Pulmonary artery endothelial cell (primary cell): Measurements from ENCODE around the gene GRAMD4. TPM values are rescaled to one million over a fixed set of nuclear protein-coding genes. Genes with fewer than 3 reads are reported as not detected.

Experiments used
- DNase-seq: peaks from one replicate; pipeline ENCODE4 v3.0.0-alpha.2; 2011; ENCODE audit warnings: low read depth, low spot score
- total RNA-seq: library from RNA; depleted of rRNA; stranded (reverse); fragments of >200 nt; gene quantifications from 2 replicates; pipeline ENCODE4 v1.2.3, GENCODE V29; 2014

The GRAMD4 gene
- total RNA-seq, 1 donor from 2014 or later: 21.0 TPM

DNA sequence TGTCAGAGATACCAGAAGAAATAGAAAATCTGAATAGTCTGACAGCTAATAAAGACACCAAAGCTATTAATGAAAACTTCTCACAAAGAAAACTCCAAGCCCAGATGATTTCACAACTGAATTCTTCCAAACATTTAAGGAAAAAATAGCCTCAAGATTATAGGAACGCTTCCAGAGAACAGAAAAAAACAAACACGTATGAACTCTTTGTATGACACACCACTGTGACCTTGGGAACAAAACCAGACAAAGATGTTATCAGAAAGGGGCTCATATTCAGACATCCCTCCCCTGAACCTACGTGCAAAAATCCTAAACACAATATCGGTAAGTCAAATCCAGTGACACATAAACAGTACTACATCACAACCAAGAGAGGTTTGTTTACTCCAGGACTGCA, 94.4 kb downstream of the GRAMD4 start:
- no peak for DNase-seq

DNA sequence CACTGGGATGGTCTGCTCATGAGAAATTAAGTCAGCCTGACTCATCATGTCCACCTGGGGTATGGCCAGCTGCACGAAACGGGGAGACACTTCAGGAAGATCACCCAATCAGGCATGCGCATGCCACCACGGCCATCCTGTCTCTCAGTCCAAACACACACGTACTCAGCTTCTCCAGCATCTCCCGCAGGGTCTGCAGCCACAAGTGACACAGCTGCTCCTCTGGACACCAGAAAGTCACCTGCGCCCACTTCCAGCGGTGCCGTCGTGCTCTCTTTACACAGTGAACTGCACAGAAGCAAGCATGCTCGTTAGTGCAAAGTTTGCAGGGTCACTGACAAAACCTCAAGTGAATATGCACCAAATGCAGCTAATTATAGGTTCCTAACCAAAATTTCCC, 99.7 kb downstream of the GRAMD4 start:
- no peak for DNase-seq

DNA sequence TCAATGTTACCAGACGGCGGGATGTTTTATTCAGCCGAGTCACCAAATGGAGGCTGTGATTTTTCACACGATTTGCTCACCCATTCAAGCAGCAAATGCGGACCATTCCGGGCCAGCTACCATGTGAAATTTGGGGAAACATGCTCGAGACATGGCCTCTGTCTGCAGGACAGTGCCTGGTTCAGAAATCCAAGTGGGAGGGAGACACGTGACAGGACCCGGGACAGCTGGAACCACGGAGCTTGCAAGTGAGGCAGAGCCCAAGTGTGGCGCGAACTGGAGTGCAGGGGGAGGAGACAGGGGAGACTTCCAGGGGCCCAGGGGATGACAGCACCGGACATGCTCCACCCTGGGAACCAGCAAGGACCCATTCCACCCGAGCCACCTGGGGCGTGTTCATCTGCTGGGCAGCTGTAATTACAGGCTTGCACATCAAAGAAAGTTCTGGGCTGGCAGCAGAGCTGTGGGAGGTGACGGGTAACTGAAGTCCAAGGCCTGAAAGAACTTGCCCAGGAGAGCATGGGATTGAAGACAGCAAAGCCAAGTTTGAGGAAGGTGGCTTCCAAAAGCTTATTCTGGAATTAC, 101.4 kb downstream of the GRAMD4 start:
- DNase-seq: no peak

DNA sequence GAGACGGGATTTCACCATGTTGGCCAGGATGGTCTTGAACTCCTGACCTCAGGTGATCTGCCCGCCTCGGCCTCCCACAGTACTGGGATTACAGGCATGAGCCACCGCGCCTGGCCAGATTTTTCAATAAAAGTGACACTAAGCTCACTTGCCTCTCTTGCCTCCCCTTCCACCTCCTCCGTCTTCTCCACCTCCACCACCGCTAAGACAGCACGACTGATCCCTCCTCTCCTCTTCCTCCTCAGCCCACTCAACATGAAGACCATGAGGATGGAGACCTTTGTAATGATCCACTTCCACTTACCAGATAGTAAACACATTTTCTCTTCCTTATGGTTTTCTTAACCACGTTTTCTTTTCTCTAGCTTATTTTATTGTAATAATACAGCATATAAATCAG, 103.7 kb downstream of the GRAMD4 start:
- no peak for DNase-seq

DNA sequence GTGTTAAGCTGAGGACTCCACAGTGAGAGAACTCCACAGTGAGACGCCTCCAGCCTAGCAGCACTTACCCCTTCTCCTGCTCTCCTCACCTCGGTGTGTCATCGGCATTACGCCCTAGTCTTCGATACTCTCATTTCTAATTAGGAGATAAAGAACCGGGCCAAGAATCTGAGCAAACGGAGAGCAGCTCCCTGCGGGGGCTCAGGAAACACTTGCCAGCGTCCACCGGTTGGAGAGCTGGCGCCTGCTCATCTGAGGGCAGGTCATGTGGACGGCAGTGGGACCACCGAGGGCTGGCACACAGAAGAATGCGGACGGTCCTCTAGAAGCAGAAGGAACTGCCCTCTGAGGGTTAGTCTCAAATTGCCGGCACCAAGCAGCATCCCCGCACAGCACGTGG, 104.9 kb downstream of the GRAMD4 start:
- no peak for DNase-seq

DNA sequence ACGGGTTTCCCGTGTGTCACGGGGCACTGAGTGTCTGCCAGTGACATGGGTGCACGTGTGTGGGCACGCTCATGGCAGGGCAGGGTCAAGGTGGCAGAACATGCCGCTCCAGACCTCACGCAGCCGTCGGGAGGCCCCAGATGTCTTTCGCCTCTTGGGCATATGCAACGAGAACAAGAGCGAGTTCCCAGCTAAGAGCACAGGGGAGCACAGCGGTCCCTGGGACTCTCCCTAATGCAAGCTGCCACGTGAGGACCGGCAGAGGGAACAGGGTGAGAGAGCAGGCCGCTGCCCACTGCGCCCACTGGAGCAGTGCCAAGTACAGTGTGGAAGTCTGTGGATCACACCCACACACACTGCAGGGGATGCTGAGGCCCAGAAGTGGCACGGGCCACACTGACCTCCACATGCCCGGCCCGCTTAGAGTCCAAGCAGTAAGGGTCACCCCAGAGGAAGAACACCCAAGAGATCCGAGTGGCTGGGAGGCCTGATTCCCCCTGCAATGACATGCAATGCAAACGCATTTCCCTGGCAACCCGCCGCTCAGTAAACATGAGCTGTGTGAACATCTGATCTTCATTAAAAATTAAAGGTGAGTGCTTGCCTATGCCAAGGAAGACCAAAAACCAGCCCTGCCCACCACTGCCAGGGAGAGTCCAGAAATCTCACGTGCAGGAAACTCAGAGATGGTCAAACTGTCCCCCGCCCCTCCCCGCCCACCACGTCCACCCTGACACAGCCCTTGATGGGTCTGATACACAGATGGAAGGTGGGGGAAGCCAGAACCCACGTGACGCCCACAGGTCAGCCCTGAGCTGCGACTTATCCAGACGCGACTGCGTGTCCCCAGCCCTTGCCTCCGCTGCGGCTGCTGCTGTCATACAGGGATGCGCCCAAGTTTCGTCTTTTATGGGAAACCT, 106.1 kb downstream of the GRAMD4 start:
- no peak for DNase-seq

DNA sequence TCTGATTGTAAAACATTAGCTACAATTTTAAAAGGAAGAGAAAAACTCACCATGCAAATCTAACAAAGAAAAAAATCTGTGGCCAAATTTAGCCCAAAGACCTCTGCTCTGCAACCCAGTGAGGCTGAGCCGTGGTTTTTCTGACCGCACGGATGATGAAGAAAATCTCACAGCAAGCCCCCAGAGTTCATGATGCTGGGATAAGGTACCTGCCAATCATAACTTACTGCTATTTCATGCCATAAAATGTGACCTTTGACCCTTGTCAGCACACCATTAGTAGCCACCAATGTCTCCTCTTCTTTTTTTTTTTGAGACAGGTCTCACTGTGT, 106.8 kb downstream of the GRAMD4 start:
- DNase-seq: no peak

DNA sequence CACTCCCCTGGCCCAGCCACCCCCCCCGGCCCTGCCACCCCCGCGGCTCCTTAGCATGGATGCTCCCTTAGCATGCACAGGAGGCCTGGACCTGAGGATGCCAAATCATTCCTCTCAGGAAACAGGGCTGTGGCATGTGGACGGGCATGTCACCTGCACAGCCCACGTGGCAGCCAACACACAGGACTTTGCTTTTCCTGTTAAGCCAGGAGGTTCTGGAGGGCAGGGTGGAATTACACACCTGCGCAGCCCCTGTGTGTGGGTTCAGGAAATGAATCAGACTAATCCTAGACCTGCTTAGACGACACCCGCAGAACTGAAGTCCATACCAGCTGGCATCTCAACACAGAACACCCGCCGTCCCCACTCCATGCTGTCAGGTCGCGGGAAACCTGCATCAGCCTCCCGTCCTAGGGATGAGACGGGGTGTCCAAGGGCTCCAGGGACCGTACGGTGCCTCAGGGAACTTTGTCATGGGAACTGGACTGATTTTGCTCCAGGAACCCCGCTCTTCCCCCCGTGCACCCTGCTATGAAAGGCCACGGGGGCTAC, 107.7 kb downstream of the GRAMD4 start:
- no peak for DNase-seq

DNA sequence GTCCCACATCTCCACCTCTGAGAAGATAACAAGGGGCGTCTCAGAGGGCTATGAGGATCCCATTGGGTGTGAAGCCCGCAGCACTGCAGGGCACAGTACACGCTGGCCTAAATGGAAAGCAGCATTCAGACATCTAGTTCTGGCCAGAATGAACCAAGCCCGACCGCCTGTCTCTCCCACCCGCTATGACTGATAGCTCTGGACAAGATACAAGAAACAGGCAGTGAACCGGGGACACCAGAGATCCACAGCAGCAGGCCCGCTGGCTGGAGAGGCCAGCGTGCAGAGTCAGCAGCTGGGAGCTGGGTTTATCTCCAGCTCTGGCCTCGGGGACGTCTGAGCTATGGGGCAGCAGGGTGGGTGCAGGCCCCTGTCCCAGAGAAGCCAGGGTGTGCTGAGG, 108.3 kb downstream of the GRAMD4 start:
- no peak for DNase-seq

Other genes with a start within 250 kb of the GRAMD4 start
- 0.73 and 0.95 TPM in 2 replicates for gene CELSR1, start 82.8 kb upstream of the GRAMD4 start, total RNA-seq
- gene CERK, start 117.9 kb downstream of the GRAMD4 start, total RNA-seq: 101 and 103 TPM in 2 replicates
- 16.0 and 17.4 TPM in 2 replicates for gene TBC1D22A, start 142.3 kb downstream of the GRAMD4 start, total RNA-seq